B cell (primary cell): ENCODE data around the gene ACAD8. TPM values are rescaled to one million over a fixed set of nuclear protein-coding genes. Genes with fewer than 3 reads are reported as not detected.

ENCODE experiments used
- ATAC-seq: fragments of 200-7000 bp; cut with Tn5 transposase; one replicate; pipeline ENCODE4 v1.10.0; 2021; ENCODE audit warnings: low read depth, mild to moderate bottlenecking, moderate number of reproducible peaks, moderate library complexity
- CTCF ChIA-PET: fragments of 350-600 bp; sonication (Branson Sonifier 250); formaldehyde crosslinking; loops from one replicate; lab custom pipeline; 2021; ENCODE audit warnings: antibody characterized with exemption, inconsistent platforms; lab: Charles Lee
- POLR2A ChIA-PET: fragments of 350-600 bp; sonication (Branson Sonifier 250); formaldehyde crosslinking; loops from one replicate; lab custom pipeline; 2021; ENCODE audit warnings: antibody characterized with exemption; lab: Charles Lee
- DNase-seq: peaks from one replicate; pipeline ENCODE4 v3.0.0; 2013
- H2AFZ ChIP-seq: 2 replicates; pipeline ENCODE4 v1.6.1; 2012; ENCODE audit warnings: mild to moderate bottlenecking, low read depth, low read length; ENCODE audit not compliant: insufficient read depth, poor library complexity, severe bottlenecking
- H3K27ac ChIP-seq, 2 donors: 1 replicate in 1 of 2; 2 replicates in 1 of 2; pipeline ENCODE4 v1.5.1; 2012 to 2013; ENCODE audit warnings: low read length in 2 of 2, mild to moderate bottlenecking in 2 of 2, moderate library complexity in 1 of 2
- H3K27me3 ChIP-seq, 4 experiments: fragments of 200-600 bp in 1 of 4; sonication (generic) in 1 of 4; replicated peaks in 1 of 4; 1 replicate in 2 of 4; 2 replicates in 2 of 4; pipeline versions ENCODE4 v1.6.1 to v1.7.0; 2013 to 2016; ENCODE audit warnings: low read length in 3 of 4, mild to moderate bottlenecking in 2 of 4, mixed read lengths in 1 of 4, moderate library complexity in 1 of 4; ENCODE audit not compliant: insufficient read depth in 4 of 4, control insufficient read depth in 3 of 4; ENCODE audit errors: control extremely low read depth in 1 of 4
- H3K36me3 ChIP-seq, 2 experiments: replicated peaks in 1 of 2; 1 replicate in 1 of 2; 2 replicates in 1 of 2; pipeline versions ENCODE4 v1.6.1 to v1.7.1; 2013; ENCODE audit warnings: low read length in 1 of 2; ENCODE audit not compliant: insufficient read depth in 2 of 2, control insufficient read depth in 1 of 2; ENCODE audit errors: control extremely low read depth in 1 of 2, extremely low read depth in 1 of 2
- H3K4me1 ChIP-seq, 2 donors: fragments of 200-600 bp in 1 of 2; sonication (generic) in 1 of 2; 1 replicate in 1 of 2; 2 replicates in 1 of 2; pipeline versions ENCODE4 v1.5.1 to v1.6.1; 2013 to 2017; ENCODE audit warnings: low read length in 2 of 2; ENCODE audit not compliant: control insufficient read depth in 2 of 2, insufficient read depth in 2 of 2
- H3K4me2 ChIP-seq: replicated peaks from 2 replicates; pipeline ENCODE3; 2012; ENCODE audit warnings: mild to moderate bottlenecking, low read depth, low read length; ENCODE audit not compliant: poor library complexity, severe bottlenecking
- H3K4me3 ChIP-seq, 5 experiments: fragments of 200-600 bp in 1 of 5; sonication (generic) in 1 of 5; 1 replicate in 3 of 5; 2 replicates in 2 of 5; pipeline versions ENCODE4 v1.5.1 to v1.7.0; 2011 to 2016; ENCODE audit warnings: low read length in 4 of 5, mild to moderate bottlenecking in 4 of 5, low read depth in 2 of 5, control low read depth in 1 of 5, moderate library complexity in 1 of 5; ENCODE audit not compliant: insufficient read depth in 1 of 5; ENCODE audit errors: control extremely low read depth in 1 of 5, extremely low read depth in 1 of 5
- H3K79me2 ChIP-seq: fragments of 200-600 bp; sonication (generic); one replicate; pipeline ENCODE4 v1.6.0; 2016; ENCODE audit warnings: low read length; ENCODE audit not compliant: control insufficient read depth, insufficient read depth
- H3K9ac ChIP-seq: fragments of 200-600 bp; sonication (generic); 2 replicates; pipeline ENCODE4 v1.6.1; 2017; ENCODE audit warnings: mild to moderate bottlenecking, low read length, moderate library complexity
- H3K9me3 ChIP-seq, 3 donors: one replicate each; pipeline versions ENCODE4 v1.6.1 to v1.7.1; 2013; ENCODE audit warnings: low read length in 2 of 3; ENCODE audit not compliant: control insufficient read depth in 2 of 3, insufficient read depth in 1 of 3; ENCODE audit errors: control extremely low read depth in 1 of 3
- H4K20me1 ChIP-seq: 2 replicates; pipeline ENCODE4 v1.6.0; 2012; ENCODE audit warnings: mild to moderate bottlenecking, low read length; ENCODE audit not compliant: insufficient read depth, control insufficient read depth, poor library complexity, severe bottlenecking
- H3K27ac Mint-ChIP-seq: one replicate; pipeline ENCODE4 v1.8.0; 2021; ENCODE audit warnings: mixed read lengths
- H3K27me3 Mint-ChIP-seq: one replicate; pipeline ENCODE4 v1.8.0; 2021; ENCODE audit warnings: mixed read lengths
- H3K4me1 Mint-ChIP-seq: one replicate; pipeline ENCODE4 v1.8.0; 2021; ENCODE audit warnings: mixed read lengths
- H3K4me3 Mint-ChIP-seq: one replicate; pipeline ENCODE4 v1.8.0; 2021; ENCODE audit warnings: mixed read lengths
- H3K9me3 Mint-ChIP-seq: one replicate; pipeline ENCODE4 v1.8.0; 2022; ENCODE audit warnings: mixed read lengths; ENCODE audit not compliant: insufficient read depth
- EZH2 ChIP-seq: IDR thresholded peaks from 2 replicates; pipeline ENCODE4 v1.6.1; 2012; ENCODE audit warnings: borderline replicate concordance, low read depth, mild to moderate bottlenecking, moderate library complexity, low read length; ENCODE audit not compliant: insufficient read depth, poor library complexity, severe bottlenecking
- WGBS: methylation state at CpG from one replicate; pipeline ENCODE4 v1.1.5; 2013; ENCODE audit warnings: missing lambda C conversion rate; ENCODE audit not compliant: insufficient coverage; 5-methylcytosine and 5-hydroxymethylcytosine counted together
- intact Hi-C: fragments of 100-400 bp; cut with micrococcal nuclease; formaldehyde crosslinking; loops from one replicate; pipeline ENCODE4 v1.10.0; 2022
- polyA plus RNA-seq: library from polyadenylated mRNA; depleted of rRNA; stranded (reverse); fragments of >200 nt; gene quantifications from 2 replicates; pipeline ENCODE4 v1.2.3, GENCODE V29; 2012
- total RNA-seq, 2 donors: library from RNA; stranded (reverse); fragments of 120-200 nt in 1 of 2; gene quantifications; 1 replicate in 1 of 2; 2 replicates in 1 of 2; pipeline versions ENCODE4 v1.2.3 to v1.2.4, GENCODE V29; 2013 to 2022
- TF ChIP-seq, protein P1 (sequence below): fragments of 200-600 bp; IDR thresholded peaks from one replicate; pipeline ENCODE4 v1.8.0; 2022; ENCODE audit warnings: antibody characterized with exemption, mild to moderate bottlenecking

Gene ACAD8
- total and polyA plus RNA-seq, 2 donors (not counting 1 experiment from before 2014, with no cell fraction given), result 26.5 to 33.6 TPM

DNA sequence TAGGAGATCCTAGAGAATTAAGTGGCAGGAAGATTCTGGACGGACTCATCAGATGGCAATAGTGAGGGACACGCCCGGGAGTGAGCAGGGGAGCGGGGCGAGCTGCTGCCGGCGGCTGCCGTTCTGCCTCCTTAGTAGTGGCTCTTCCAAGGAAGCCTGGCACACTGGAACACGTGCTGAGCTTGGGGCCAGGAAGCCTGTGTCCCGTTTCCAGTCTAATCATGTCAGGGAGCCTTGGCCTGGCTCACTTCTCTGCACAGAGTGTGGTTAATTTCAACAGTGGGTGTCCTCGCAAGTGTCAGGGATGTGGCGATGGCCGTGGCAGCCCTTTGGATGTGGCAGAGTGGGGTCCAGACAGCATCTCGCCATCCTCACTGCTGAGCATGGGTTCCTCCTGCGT, 39.3 kb downstream of the ACAD8 start:
- no peak overlapping the region for H2AFZ ChIP-seq
- ChIA-PET POLR2A (no interaction called here), CTCF (no interaction called here)
- no peak overlapping the region for H3K27ac ChIP-seq
- no peaks in the 10 kb centered on the region for H3K4me1 ChIP-seq
- no peaks in the 10 kb centered on the region for H3K9me3 ChIP-seq
- 92% methylated on average over 15 of the region's 15 CpGs for WGBS
- H3K79me2 ChIP-seq, result no peaks in the 10 kb centered on the region
- TF ChIP-seq, protein P1, sequence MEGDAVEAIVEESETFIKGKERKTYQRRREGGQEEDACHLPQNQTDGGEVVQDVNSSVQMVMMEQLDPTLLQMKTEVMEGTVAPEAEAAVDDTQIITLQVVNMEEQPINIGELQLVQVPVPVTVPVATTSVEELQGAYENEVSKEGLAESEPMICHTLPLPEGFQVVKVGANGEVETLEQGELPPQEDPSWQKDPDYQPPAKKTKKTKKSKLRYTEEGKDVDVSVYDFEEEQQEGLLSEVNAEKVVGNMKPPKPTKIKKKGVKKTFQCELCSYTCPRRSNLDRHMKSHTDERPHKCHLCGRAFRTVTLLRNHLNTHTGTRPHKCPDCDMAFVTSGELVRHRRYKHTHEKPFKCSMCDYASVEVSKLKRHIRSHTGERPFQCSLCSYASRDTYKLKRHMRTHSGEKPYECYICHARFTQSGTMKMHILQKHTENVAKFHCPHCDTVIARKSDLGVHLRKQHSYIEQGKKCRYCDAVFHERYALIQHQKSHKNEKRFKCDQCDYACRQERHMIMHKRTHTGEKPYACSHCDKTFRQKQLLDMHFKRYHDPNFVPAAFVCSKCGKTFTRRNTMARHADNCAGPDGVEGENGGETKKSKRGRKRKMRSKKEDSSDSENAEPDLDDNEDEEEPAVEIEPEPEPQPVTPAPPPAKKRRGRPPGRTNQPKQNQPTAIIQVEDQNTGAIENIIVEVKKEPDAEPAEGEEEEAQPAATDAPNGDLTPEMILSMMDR, result no peak
- no peak for TF ChIP-seq EZH2
- H3K9ac ChIP-seq, result no peak overlapping the region
- ATAC-seq (no peak), DNase-seq (no peak)
- no peak overlapping the region for H3K4me3 ChIP-seq
- Mint-ChIP-seq H3K27ac (no peak overlapping the region), H3K9me3 (no peaks in the 10 kb centered on the region), H3K4me3 (no peak overlapping the region), H3K4me1 (no peaks in the 10 kb centered on the region), H3K27me3 (peaks cover 24% of the 10 kb centered on the region)
- no peaks in the 10 kb centered on the region for H4K20me1 ChIP-seq
- H3K4me2 ChIP-seq, result no peak overlapping the region
- no peaks in the 10 kb centered on the region for H3K36me3 ChIP-seq
- intact Hi-C loops, result no loop called here
- peaks cover 0 to 3% (median 1%) of the 10 kb centered on the region in 4 experiments for H3K27me3 ChIP-seq

DNA sequence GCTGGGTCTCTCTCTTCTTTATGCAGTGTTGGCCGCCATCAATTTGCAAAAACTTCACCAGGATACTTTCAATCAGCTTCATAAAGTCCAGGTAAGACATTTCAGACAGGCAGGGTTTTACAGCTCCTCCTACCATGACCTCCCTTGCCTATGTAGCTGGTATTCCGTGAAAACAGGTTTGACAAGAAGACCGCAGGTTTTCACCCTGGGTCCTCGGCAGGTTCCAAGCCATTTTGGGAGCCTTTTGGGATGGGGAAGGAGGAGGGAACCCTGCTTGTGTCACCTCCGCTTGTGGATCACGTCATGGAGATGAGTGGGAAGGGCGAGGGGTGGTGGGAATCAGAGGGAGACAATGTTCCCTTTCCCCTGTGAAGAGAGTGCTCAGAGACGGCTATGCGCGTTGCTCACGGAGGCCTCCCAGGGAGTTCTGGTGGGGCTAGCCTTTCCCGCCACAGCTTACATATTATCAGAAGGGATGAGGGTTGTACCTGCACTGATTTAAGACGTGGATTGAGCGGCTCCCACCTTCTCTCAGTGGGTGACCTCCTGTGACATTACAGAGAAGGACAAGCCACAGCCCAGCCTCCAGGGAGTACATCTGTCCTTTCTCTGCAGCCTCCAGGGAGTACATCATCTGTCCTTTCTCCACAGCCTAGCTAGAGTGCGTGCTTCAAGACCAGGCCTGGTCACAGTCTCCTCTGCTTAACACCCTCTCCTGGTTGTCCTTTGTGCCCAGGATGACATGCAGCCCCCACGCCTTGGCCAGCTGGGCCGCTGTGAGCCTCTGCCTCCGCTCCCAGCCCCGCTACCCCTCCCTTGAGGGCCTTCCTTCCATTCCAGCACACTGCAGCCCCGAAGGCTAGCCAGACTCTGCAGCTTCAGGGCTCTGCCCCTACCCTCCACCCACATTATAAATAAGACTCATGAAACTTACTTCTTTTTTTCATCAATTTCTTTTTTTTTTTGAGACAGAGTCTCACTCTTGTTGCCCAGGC, 40.0 kb downstream of the ACAD8 start:
- Histone ChIP-seq H3K9me3 (no peaks in the 10 kb centered on the region), H3K79me2 (no peaks in the 10 kb centered on the region), H3K4me3 (no peak overlapping the region), H3K27me3 (peaks cover 0 to 2% (median 0%) of the 10 kb centered on the region in 4 experiments), H3K4me1 (no peaks in the 10 kb centered on the region), H3K4me2 (no peak overlapping the region), H4K20me1 (no peaks in the 10 kb centered on the region), H3K36me3 (no peaks in the 10 kb centered on the region), H3K27ac (no peak overlapping the region), H3K9ac (no peak overlapping the region), H2AFZ (no peak overlapping the region)
- Mint-ChIP-seq H3K9me3 (no peaks in the 10 kb centered on the region), H3K4me1 (no peaks in the 10 kb centered on the region), H3K27ac (no peak overlapping the region), H3K27me3 (peaks cover 19% of the 10 kb centered on the region), H3K4me3 (no peak overlapping the region)
- DNase-seq (no peak), ATAC-seq (no peak)
- no peak for TF ChIP-seq EZH2
- TF ChIP-seq, protein P1, result no peak
- ChIA-PET CTCF (no interaction called here), POLR2A (no interaction called here)
- 79% methylated on average over 18 of the region's 20 CpGs for WGBS
- intact Hi-C loops, result no loop called here
